Adrenal gland (tissue), 5 donors: Measurements from ENCODE around the gene DNAH8.

Source experiments
- POLR2A ChIP-seq, 2 donors: fragments of 450-650 bp; IDR thresholded peaks; one replicate each; pipeline ENCODE4 v1.6.1; 2017; ENCODE audit warnings: antibody characterized with exemption in 2 of 2, mild to moderate bottlenecking in 2 of 2, moderate library complexity in 1 of 2
- TF ChIP-seq, protein P1 (sequence below), 6 experiments: fragments of 450-650 bp in 4 of 6; fragments of 200-600 bp in 2 of 6; sonication (generic) in 1 of 6; IDR thresholded peaks; 1 replicate in 5 of 6; 2 replicates in 1 of 6; pipeline versions ENCODE4 v1.5.1 to v1.8.0; 2016 to 2021; ENCODE audit warnings: antibody characterized with exemption in 6 of 6, mild to moderate bottlenecking in 2 of 6, moderate library complexity in 1 of 6
- donor health status: DM: no; HTN: no; CAD: no.

DNA sequence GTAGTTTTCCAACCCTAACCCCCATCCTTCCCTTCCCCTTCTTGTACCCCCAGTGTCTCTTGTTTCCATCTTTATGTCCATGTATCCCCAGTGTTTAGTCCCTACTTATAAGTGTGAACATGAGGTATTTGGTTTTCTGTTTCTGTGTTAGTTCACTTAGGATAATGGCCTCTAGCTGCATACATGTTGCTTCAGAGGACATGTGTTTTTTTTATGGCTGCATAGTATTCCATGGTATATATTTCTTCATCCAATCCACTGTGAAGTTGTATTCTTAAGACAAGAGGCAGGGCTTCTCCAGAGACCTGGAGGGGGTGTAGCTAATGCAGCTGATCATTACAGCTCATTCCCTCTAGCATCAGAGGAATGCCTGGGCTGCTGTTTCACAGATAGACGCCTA is 4.2 kb downstream of the DNAH8 start:
- TF ChIP-seq, protein P1, sequence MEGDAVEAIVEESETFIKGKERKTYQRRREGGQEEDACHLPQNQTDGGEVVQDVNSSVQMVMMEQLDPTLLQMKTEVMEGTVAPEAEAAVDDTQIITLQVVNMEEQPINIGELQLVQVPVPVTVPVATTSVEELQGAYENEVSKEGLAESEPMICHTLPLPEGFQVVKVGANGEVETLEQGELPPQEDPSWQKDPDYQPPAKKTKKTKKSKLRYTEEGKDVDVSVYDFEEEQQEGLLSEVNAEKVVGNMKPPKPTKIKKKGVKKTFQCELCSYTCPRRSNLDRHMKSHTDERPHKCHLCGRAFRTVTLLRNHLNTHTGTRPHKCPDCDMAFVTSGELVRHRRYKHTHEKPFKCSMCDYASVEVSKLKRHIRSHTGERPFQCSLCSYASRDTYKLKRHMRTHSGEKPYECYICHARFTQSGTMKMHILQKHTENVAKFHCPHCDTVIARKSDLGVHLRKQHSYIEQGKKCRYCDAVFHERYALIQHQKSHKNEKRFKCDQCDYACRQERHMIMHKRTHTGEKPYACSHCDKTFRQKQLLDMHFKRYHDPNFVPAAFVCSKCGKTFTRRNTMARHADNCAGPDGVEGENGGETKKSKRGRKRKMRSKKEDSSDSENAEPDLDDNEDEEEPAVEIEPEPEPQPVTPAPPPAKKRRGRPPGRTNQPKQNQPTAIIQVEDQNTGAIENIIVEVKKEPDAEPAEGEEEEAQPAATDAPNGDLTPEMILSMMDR (IDR thresholded peaks at IDR 0.05): no peak
- TF ChIP-seq POLR2A (IDR thresholded peaks at IDR 0.05): no peak
